Neuron (in vitro differentiated cells): ENCODE results near the gene TNIK.

Experiments used
- H2AFZ ChIP-seq: one replicate; pipeline ENCODE4 v1.6.1; 2013; ENCODE audit warnings: low read depth, mild to moderate bottlenecking, inconsistent platforms, low read length, moderate library complexity
- H3K27me3 ChIP-seq: one replicate; pipeline ENCODE4 v1.6.1; 2013; ENCODE audit warnings: low read length; ENCODE audit not compliant: insufficient read depth
- H3K36me3 ChIP-seq: one replicate; pipeline ENCODE4 v1.6.1; 2013; ENCODE audit warnings: low read length; ENCODE audit not compliant: insufficient read depth
- H3K4me1 ChIP-seq: one replicate; pipeline ENCODE4 v1.6.1; 2013; ENCODE audit warnings: low read length; ENCODE audit not compliant: insufficient read depth
- H3K4me3 ChIP-seq: 2 replicates; pipeline ENCODE4 v1.5.1; 2013; ENCODE audit warnings: mild to moderate bottlenecking, low read length, moderate library complexity
- H3K9me3 ChIP-seq: one replicate; pipeline ENCODE4 v1.6.1; 2013; ENCODE audit warnings: low read length

Gene TNIK

GRCh38 chr3:171090321-171090720 lies 369.9 kb downstream of the TNIK start:
- Histone ChIP-seq H3K9me3 (no peaks in the 10 kb centered on the region), H3K27me3 (no peaks in the 10 kb centered on the region), H3K4me1 (peaks cover 15% of the 10 kb centered on the region), H2AFZ (no peak overlapping the region), H3K36me3 (peaks cover 10% of the 10 kb centered on the region), H3K4me3 (no peak overlapping the region)

GRCh38 chr3:171088964-171089754 lies 371.0 kb downstream of the TNIK start:
- H3K27me3 ChIP-seq = no peaks in the 10 kb centered on the region
- peaks cover 13% of the 10 kb centered on the region for H3K36me3 ChIP-seq
- H3K4me3 ChIP-seq = no peak overlapping the region
- no peaks in the 10 kb centered on the region for H3K9me3 ChIP-seq
- H3K4me1 ChIP-seq = peaks cover 15% of the 10 kb centered on the region
- H2AFZ ChIP-seq = no peak overlapping the region

- no peaks in the 10 kb centered on the region for H3K9me3 ChIP-seq
- H3K27me3 ChIP-seq = no peaks in the 10 kb centered on the region
- H3K4me3 ChIP-seq = no peak overlapping the region
- no peak overlapping the region for H2AFZ ChIP-seq
- peaks cover 15% of the 10 kb centered on the region for H3K4me1 ChIP-seq
- H3K36me3 ChIP-seq = peaks cover 17% of the 10 kb centered on the region
Measured at GRCh38 chr3:171088496-171088895, 371.7 kb downstream of the TNIK start.

- no peak overlapping the region for H3K4me3 ChIP-seq
Measured at GRCh38 chr3:171086914-171087313, 373.3 kb downstream of the TNIK start.

GRCh38 chr3:171077261-171077660 lies 382.9 kb downstream of the TNIK start:
- H3K4me1 ChIP-seq = no peaks in the 10 kb centered on the region
- H3K27me3 ChIP-seq = no peaks in the 10 kb centered on the region
- no peak overlapping the region for H2AFZ ChIP-seq
- H3K9me3 ChIP-seq = no peaks in the 10 kb centered on the region
- no peak overlapping the region for H3K4me3 ChIP-seq
- peaks cover 18% of the 10 kb centered on the region for H3K36me3 ChIP-seq

More at GRCh38 chr3:171086914-171087313, 373.3 kb downstream of the TNIK start:
- Histone ChIP-seq H2AFZ (no peak overlapping the region), H3K4me1 (peaks cover 15% of the 10 kb centered on the region), H3K9me3 (no peaks in the 10 kb centered on the region), H3K36me3 (peaks cover 24% of the 10 kb centered on the region), H3K27me3 (no peaks in the 10 kb centered on the region)

- peaks cover 8% of the 10 kb centered on the region for H3K36me3 ChIP-seq
- H3K27me3 ChIP-seq = no peaks in the 10 kb centered on the region
- no peaks in the 10 kb centered on the region for H3K9me3 ChIP-seq
- no peaks in the 10 kb centered on the region for H3K4me1 ChIP-seq
- H2AFZ ChIP-seq = no peak overlapping the region
- H3K4me3 ChIP-seq = no peak overlapping the region
Measured at GRCh38 chr3:171072432-171072831, 387.8 kb downstream of the TNIK start.

GRCh38 chr3:171068658-171069057 lies 391.5 kb downstream of the TNIK start:
- Histone ChIP-seq H2AFZ (no peak overlapping the region), H3K4me3 (no peak overlapping the region), H3K27me3 (no peaks in the 10 kb centered on the region), H3K36me3 (peaks cover 12% of the 10 kb centered on the region), H3K9me3 (no peaks in the 10 kb centered on the region), H3K4me1 (no peaks in the 10 kb centered on the region)

GRCh38 chr3:171066206-171066605 lies 394.0 kb downstream of the TNIK start:
- Histone ChIP-seq H3K4me3 (no peak overlapping the region), H3K27me3 (no peaks in the 10 kb centered on the region), H2AFZ (no peak overlapping the region), H3K9me3 (no peaks in the 10 kb centered on the region), H3K36me3 (peaks cover 12% of the 10 kb centered on the region), H3K4me1 (peaks cover 10% of the 10 kb centered on the region)

GRCh38 chr3:171065732-171066131 lies 394.5 kb downstream of the TNIK start:
- Histone ChIP-seq H3K36me3 (peaks cover 12% of the 10 kb centered on the region), H3K9me3 (no peaks in the 10 kb centered on the region), H2AFZ (no peak overlapping the region), H3K4me3 (no peak overlapping the region), H3K27me3 (no peaks in the 10 kb centered on the region), H3K4me1 (peaks cover 10% of the 10 kb centered on the region)

- H3K4me3 ChIP-seq = no peak overlapping the region
- H3K36me3 ChIP-seq = peaks cover 12% of the 10 kb centered on the region
- H2AFZ ChIP-seq = no peak overlapping the region
- peaks cover 10% of the 10 kb centered on the region for H3K4me1 ChIP-seq
- H3K9me3 ChIP-seq = no peaks in the 10 kb centered on the region
- H3K27me3 ChIP-seq = no peaks in the 10 kb centered on the region
Measured at GRCh38 chr3:171064461-171064860, 395.7 kb downstream of the TNIK start.

GRCh38 chr3:171061749-171062148 lies 398.5 kb downstream of the TNIK start:
- H3K9me3 ChIP-seq = no peaks in the 10 kb centered on the region
- no peak overlapping the region for H3K4me3 ChIP-seq
- no peak overlapping the region for H2AFZ ChIP-seq
- no peaks in the 10 kb centered on the region for H3K27me3 ChIP-seq
- peaks cover 10% of the 10 kb centered on the region for H3K4me1 ChIP-seq
- H3K36me3 ChIP-seq = peaks cover 4% of the 10 kb centered on the region

GRCh38 chr3:171059978-171060377 lies 400.2 kb downstream of the TNIK start:
- Histone ChIP-seq H3K36me3 (no peaks in the 10 kb centered on the region), H3K4me1 (peaks cover 10% of the 10 kb centered on the region), H2AFZ (no peak overlapping the region), H3K9me3 (no peaks in the 10 kb centered on the region), H3K4me3 (no peak overlapping the region), H3K27me3 (no peaks in the 10 kb centered on the region)

GRCh38 chr3:171058873-171059603 lies 401.2 kb downstream of the TNIK start:
- no peak overlapping the region for H3K4me3 ChIP-seq
- no peaks in the 10 kb centered on the region for H3K36me3 ChIP-seq
- H3K9me3 ChIP-seq = no peaks in the 10 kb centered on the region
- H2AFZ ChIP-seq = no peak overlapping the region
- H3K27me3 ChIP-seq = no peaks in the 10 kb centered on the region
- peaks cover 10% of the 10 kb centered on the region for H3K4me1 ChIP-seq
